A673 (cell line): Measurements from ENCODE around the gene HPS4. TPM values are rescaled to one million over a fixed set of nuclear protein-coding genes. Genes with fewer than 3 reads are reported as not detected.
"Not testable (repeated sequence)": the region's sequence is repeated elsewhere in the genome, so short reads cannot be mapped to it uniquely, and the experiment has no call there.

Source experiments
- BruUV-seq: library from RNA; stranded (reverse); fragments of 400-500 nt; replicated peaks from 2 replicates; lab custom pipeline; 2021; lab: Mats Ljungman, UMichigan
- CTCF ChIA-PET: fragments of 300-600 bp; sonication (Branson Sonifier 250); formaldehyde crosslinking; loops from one replicate; lab custom pipeline; 2022; ENCODE audit warnings: antibody characterized with exemption; lab: Charles Lee
- POLR2A ChIA-PET: fragments of 300-600 bp; sonication (Branson Sonifier 250); formaldehyde crosslinking; loops from one replicate; lab custom pipeline; 2022; ENCODE audit warnings: antibody characterized with exemption; ENCODE audit not compliant: low non-redundant PET; lab: Charles Lee
- DNase-seq: peaks from one replicate; pipeline ENCODE4 v3.0.0-alpha.2; 2015; ENCODE audit warnings: low spot score
- H3K27ac ChIP-seq: fragments of 200-600 bp; sonication (generic); 2 replicates; pipeline ENCODE4 v1.5.1; 2016; ENCODE audit warnings: mixed run types, low read depth, mild to moderate bottlenecking, mixed read lengths, antibody characterized with exemption, low read length; ENCODE audit not compliant: poor library complexity, severe bottlenecking
- H3K27me3 ChIP-seq: fragments of 200-600 bp; sonication (generic); replicated peaks from 2 replicates; pipeline ENCODE4 v1.6.1; 2017; ENCODE audit warnings: mixed run types, low read depth, mild to moderate bottlenecking, mixed read lengths, antibody characterized with exemption, low read length; ENCODE audit not compliant: insufficient read depth, poor library complexity
- H3K36me3 ChIP-seq: fragments of 200-600 bp; sonication (generic); 2 replicates; pipeline ENCODE4 v1.6.1; 2016; ENCODE audit warnings: mixed run types, mild to moderate bottlenecking, mixed read lengths, antibody characterized with exemption, low read length; ENCODE audit not compliant: insufficient read depth, poor library complexity, severe bottlenecking
- H3K4me1 ChIP-seq: fragments of 200-600 bp; sonication (generic); 2 replicates; pipeline ENCODE4 v1.6.1; 2017; ENCODE audit warnings: mixed run types, mild to moderate bottlenecking, mixed read lengths, antibody characterized with exemption, low read length; ENCODE audit not compliant: insufficient read depth, poor library complexity, severe bottlenecking
- H3K4me3 ChIP-seq: fragments of 200-600 bp; sonication (generic); 2 replicates; pipeline ENCODE4 v1.5.1; 2016; ENCODE audit warnings: low read depth, mixed run types, mild to moderate bottlenecking, mixed read lengths, low read length; ENCODE audit not compliant: poor library complexity, severe bottlenecking
- H3K9me3 ChIP-seq: fragments of 200-600 bp; sonication (generic); 2 replicates; pipeline ENCODE4 v1.6.1; 2016; ENCODE audit warnings: mixed run types, low read depth, mild to moderate bottlenecking, mixed read lengths, antibody characterized with exemption, low read length; ENCODE audit not compliant: poor library complexity, severe bottlenecking
- CTCF ChIP-seq: fragments of 300-800, 200-600 bp; sonication (generic); conservative IDR thresholded peaks from 2 replicates; pipeline ENCODE4 v1.5.1; 2017; ENCODE audit warnings: low read depth, mild to moderate bottlenecking, antibody characterized with exemption, low read length, moderate library complexity, mixed read lengths
- EZH2 ChIP-seq: fragments of 200-600 bp; sonication (generic); IDR thresholded peaks from 2 replicates; pipeline ENCODE4 v1.6.1; 2017; ENCODE audit warnings: borderline replicate concordance, low read depth, mild to moderate bottlenecking, mixed read lengths, antibody characterized with exemption, low read length; ENCODE audit not compliant: poor library complexity, severe bottlenecking
- intact Hi-C: fragments of 100-400 bp; cut with micrococcal nuclease; formaldehyde crosslinking; loops from one replicate; pipeline ENCODE4 v1.10.0; 2022; ENCODE audit not compliant: unreplicated experiment
- total RNA-seq: library from RNA; stranded (reverse); gene quantifications from 2 replicates; pipeline ENCODE4 v1.2.3, GENCODE V29; 2021

Gene HPS4
- total RNA-seq, 1 experiment from 2014 or later: 47.9 TPM

DNA sequence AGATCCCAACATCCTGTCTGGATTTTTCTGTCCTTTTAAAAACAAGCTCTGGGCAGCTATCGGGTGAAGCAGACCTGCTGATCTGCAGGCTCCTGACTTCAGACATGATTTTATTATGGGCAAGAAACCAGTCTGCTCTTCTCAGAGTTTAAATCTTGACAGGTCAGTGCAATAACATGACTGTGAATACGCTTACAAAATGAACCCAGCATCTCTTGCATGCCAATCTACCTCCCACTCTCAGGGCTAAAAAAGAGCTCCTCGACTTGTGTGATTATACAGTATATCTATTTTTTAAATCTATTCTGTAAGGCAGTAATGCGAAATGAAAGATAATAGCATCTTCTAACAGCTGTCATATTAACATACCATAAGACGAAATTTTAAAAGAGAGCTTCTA, 73.2 kb downstream of the HPS4 start:
- no peaks in the 10 kb centered on the region for H3K4me1 ChIP-seq
- no peak for TF ChIP-seq CTCF
- no peak for TF ChIP-seq EZH2
- H3K36me3 ChIP-seq: no peaks in the 10 kb centered on the region
- no peak overlapping the region for H3K27ac ChIP-seq
- no TSS peak for BruUV-seq
- peaks cover 44% of the 10 kb centered on the region for H3K27me3 ChIP-seq
- H3K9me3 ChIP-seq: no peaks in the 10 kb centered on the region
- intact Hi-C loops: no loop called here
- ChIA-PET POLR2A (no interaction called here), CTCF (no interaction called here)
- no peak overlapping the region for H3K4me3 ChIP-seq
- no peak for DNase-seq

DNA sequence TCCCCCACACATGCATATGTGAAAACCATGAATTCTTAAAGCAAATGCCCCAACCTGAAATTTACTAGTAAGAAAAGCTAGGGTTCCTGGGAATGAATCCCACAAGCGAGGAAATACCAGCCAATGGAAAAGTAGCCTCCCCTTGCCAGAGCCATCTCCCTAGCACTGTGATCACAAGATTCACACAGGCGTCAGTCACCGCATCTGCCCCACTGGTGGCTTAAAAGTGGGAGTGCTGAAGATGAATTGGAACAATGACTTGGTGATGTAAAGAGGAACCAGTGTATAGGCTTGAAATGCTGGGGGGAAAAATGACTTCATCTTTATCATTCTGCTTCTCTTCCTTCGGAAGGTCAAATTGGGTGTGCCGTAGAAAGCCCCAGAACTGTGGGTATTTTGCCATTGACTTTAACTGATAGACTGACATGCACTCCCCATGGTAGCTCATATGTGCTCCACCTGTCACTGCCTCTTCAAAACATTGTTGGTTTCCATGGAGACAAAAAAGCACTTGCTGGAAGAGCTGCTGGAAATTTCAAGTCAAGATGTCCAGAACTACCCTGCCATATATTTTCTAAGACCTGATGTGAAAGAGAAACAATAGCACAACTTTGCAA, 73.8 kb downstream of the HPS4 start:
- Histone ChIP-seq H3K9me3 (no peaks in the 10 kb centered on the region), H3K36me3 (no peaks in the 10 kb centered on the region), H3K4me1 (no peaks in the 10 kb centered on the region), H3K27ac (no peak overlapping the region), H3K4me3 (no peak overlapping the region), H3K27me3 (peaks cover 44% of the 10 kb centered on the region)
- CTCF ChIA-PET: no interaction called here
- DNase-seq: no peak
- TF ChIP-seq CTCF (no peak), EZH2 (no peak)
- intact Hi-C loops: no loop called here
- POLR2A ChIA-PET: no interaction called here
- no TSS peak for BruUV-seq

DNA sequence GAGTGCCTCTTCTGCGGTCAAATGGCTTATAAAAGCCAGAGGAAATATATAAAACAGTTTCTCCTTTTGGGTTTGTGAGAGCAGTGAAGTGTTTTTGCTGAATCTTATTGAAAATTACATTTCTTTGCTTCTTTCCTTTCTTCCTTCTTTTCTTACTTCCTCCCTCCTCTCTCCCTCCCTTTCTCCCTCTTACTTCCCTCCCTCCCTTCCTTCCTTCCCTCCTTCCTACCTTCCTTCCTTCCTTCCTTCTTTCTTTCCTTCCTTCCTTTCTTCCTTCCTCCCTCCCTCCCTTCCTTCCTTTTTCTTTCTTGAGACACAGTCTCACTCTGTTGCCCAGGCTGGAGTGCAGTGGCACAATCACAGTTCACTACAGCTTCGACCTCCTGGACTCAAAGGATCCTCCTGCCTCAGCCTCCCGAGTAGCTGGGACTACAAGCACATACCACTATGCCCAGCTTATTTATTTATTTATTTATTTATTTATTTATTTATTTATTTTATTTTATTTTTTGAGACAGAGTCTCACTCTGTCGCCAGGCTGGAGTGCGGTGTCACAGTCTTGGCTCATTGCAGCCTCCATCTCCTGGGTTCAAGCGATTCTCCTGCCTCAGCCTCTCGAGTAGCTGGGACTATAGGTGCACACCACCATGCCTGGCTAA, 74.9 kb downstream of the HPS4 start:
- H3K4me1 ChIP-seq, H3K36me3 ChIP-seq, DNase-seq, CTCF ChIA-PET, intact Hi-C loops, BruUV-seq, H3K9me3 ChIP-seq, POLR2A ChIA-PET, H3K27ac ChIP-seq, H3K4me3 ChIP-seq: not testable (repeated sequence)
- H3K27me3 ChIP-seq: peaks cover 34% of the 10 kb centered on the region
